K562 (cell line): Measurements from ENCODE around the gene SCTR. TPM values are rescaled to one million over a fixed set of nuclear protein-coding genes. Genes with fewer than 3 reads are reported as not detected.
A peak's percentile ranks its signal among the peaks of the same experiment; 100 is the strongest.

ENCODE experiments used
- CTBP1 ChIP-seq: fragments of 450-650 bp; IDR thresholded peaks from 2 replicates; pipeline ENCODE4 v1.6.1; 2016; ENCODE audit warnings: borderline replicate concordance
- EHMT2 ChIP-seq: fragments of 450-650 bp; IDR thresholded peaks from 2 replicates; pipeline ENCODE4 v1.6.1; 2018; ENCODE audit warnings: antibody characterized with exemption
- ERF ChIP-seq: fragments of 450-650 bp; formaldehyde crosslinking; IDR thresholded peaks from 2 replicates; pipeline ENCODE4 v1.4.0; 2020; ENCODE audit warnings: mild to moderate bottlenecking, mixed read lengths
- FUS ChIP-seq: fragments of 200-400 bp; formaldehyde crosslinking; optimal IDR thresholded peaks from 2 replicates; pipeline ENCODE3; 2017; ENCODE audit warnings: low read depth, low read length
- HLTF ChIP-seq: fragments of 450-650 bp; IDR thresholded peaks from 2 replicates; pipeline ENCODE4 v1.6.1; 2016
- MTF1 ChIP-seq: fragments of 250-450 bp; sonication (Bioruptor Pico); IDR thresholded peaks from 2 replicates; pipeline ENCODE4 v1.9.0; 2021; ENCODE audit warnings: moderate library complexity, mild to moderate bottlenecking, inconsistent platforms, borderline replicate concordance
- NCOA2 ChIP-seq, 2 experiments: fragments of 450-650 bp; IDR thresholded peaks; 2 replicates each; pipeline ENCODE4 v1.6.1; 2018; ENCODE audit warnings: mild to moderate bottlenecking in 2 of 2, moderate library complexity in 1 of 2; ENCODE audit not compliant: partially characterized antibody in 2 of 2
- POLR2A ChIP-seq: fragments of 450-650 bp; conservative IDR thresholded peaks from 2 replicates; pipeline ENCODE4 v1.6.1; 2016
- REST ChIP-seq, 2 experiments: fragments of 450-650 bp; formaldehyde crosslinking in 1 of 2; IDR thresholded peaks; 2 replicates each; pipeline versions ENCODE4 v1.4.0 to v1.6.1; 2014 to 2020; ENCODE audit warnings: mild to moderate bottlenecking in 2 of 2, borderline replicate concordance in 1 of 2, low read depth in 1 of 2
- SIN3B ChIP-seq: fragments of 450-650 bp; IDR thresholded peaks from 2 replicates; pipeline ENCODE4 v1.6.1; 2017; ENCODE audit warnings: low read depth, mild to moderate bottlenecking, moderate library complexity
- TRIM24 ChIP-seq, 2 experiments: fragments of 450-650 bp; IDR thresholded peaks; 2 replicates each; pipeline ENCODE4 v1.6.1; 2016
- ZNF197 ChIP-seq: fragments of 200-800 bp; sonication (Bioruptor generic); IDR thresholded peaks from 2 replicates; pipeline ENCODE4 v1.6.1; 2016; ENCODE audit warnings: low read depth, missing genetic modification characterization, missing compliant biosample characterization
- polyA plus RNA-seq, 8 experiments: library from polyadenylated mRNA; depleted of rRNA in 4 of 8; stranded (reverse) in 5 of 8; unstranded in 3 of 8; fragments of >200 nt; fragmentation: Nextera tagmentation in 2 of 8; fragmentation: Illumina TruSeq in 1 of 8; extraction: Ambion mirVana in 2 of 8; extraction: Trizol in 1 of 8; gene quantifications; 2 replicates each; pipeline versions ENCODE4 v1.2.1 to v1.2.3, GENCODE V29; 2011 to 2014; ENCODE audit warnings: inconsistent platforms in 1 of 8, missing spikeins in 1 of 8
- total RNA-seq, 7 experiments: library from RNA; depleted of rRNA in 6 of 7; stranded (reverse); fragments of >200 nt in 6 of 7; fragmentation: Illumina TruSeq in 2 of 7; extraction: Trizol in 2 of 7; gene quantifications; 2 replicates each; pipeline versions ENCODE4 v1.2.1 to v1.2.3, GENCODE V29; 2011 to 2021; ENCODE audit warnings: low replicate concordance in 1 of 7
- TF ChIP-seq, protein P1 (sequence below), 2 experiments: fragments of 450-650 bp; conservative IDR thresholded peaks; 2 replicates each; pipeline ENCODE4 v1.6.1; 2017; ENCODE audit warnings: mild to moderate bottlenecking in 2 of 2, moderate library complexity in 2 of 2
- TF ChIP-seq, protein P2 (sequence below), 2 experiments: IDR thresholded peaks in 1 of 2; conservative IDR thresholded peaks in 1 of 2; 2 replicates each; pipeline ENCODE4 v1.6.1; 2016; ENCODE audit warnings: low read depth in 2 of 2, mild to moderate bottlenecking in 1 of 2, missing compliant biosample characterization in 1 of 2, missing genetic modification characterization in 1 of 2, moderate library complexity in 1 of 2

The SCTR gene
- total and polyA plus RNA-seq, 9 of the 15 experiments (the other 6 are each of a cell fraction or from before 2014, with no cell fraction given) = not detected

- TF ChIP-seq, protein P1, sequence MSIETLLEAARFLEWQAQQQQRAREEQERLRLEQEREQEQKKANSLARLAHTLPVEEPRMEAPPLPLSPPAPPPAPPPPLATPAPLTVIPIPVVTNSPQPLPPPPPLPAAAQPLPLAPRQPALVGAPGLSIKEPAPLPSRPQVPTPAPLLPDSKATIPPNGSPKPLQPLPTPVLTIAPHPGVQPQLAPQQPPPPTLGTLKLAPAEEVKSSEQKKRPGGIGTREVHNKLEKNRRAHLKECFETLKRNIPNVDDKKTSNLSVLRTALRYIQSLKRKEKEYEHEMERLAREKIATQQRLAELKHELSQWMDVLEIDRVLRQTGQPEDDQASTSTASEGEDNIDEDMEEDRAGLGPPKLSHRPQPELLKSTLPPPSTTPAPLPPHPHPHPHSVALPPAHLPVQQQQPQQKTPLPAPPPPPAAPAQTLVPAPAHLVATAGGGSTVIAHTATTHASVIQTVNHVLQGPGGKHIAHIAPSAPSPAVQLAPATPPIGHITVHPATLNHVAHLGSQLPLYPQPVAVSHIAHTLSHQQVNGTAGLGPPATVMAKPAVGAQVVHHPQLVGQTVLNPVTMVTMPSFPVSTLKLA (conservative IDR thresholded peaks at IDR 0.05) = peak; percentile 63 to 83; a peak in 3 of 4 replicates
- no peak for TF ChIP-seq MTF1 (CRISPR knock-in tag)
- TF ChIP-seq FUS = peak; percentile 20
- no peak for TF ChIP-seq EHMT2
- peak in 1 of 2 experiments; percentile 46; a peak in 1 of 4 replicates for TF ChIP-seq TRIM24 (IDR thresholded peaks at IDR 0.05)
- TF ChIP-seq NCOA2 (IDR thresholded peaks at IDR 0.05; ENCODE audit: partially characterized antibody in 2 of 2) = no peak
- TF ChIP-seq, protein P2, sequence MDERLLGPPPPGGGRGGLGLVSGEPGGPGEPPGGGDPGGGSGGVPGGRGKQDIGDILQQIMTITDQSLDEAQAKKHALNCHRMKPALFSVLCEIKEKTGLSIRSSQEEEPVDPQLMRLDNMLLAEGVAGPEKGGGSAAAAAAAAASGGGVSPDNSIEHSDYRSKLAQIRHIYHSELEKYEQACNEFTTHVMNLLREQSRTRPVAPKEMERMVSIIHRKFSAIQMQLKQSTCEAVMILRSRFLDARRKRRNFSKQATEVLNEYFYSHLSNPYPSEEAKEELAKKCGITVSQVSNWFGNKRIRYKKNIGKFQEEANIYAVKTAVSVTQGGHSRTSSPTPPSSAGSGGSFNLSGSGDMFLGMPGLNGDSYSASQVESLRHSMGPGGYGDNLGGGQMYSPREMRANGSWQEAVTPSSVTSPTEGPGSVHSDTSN (CRISPR knock-in tag; IDR thresholded peaks at IDR 0.05; ENCODE audit: low read depth) = peak; percentile 67
- TF ChIP-seq, protein P2 (tag; conservative IDR thresholded peaks at IDR 0.05; ENCODE audit: low read depth) = peak; percentile 89
- TF ChIP-seq CTBP1 = peak; percentile 69; the same call in 1 of the 2 replicates
- TF ChIP-seq REST (IDR thresholded peaks at IDR 0.05; ENCODE audit: borderline replicate concordance) = peak; percentile 95
- no peak; the same call in 1 of the 2 replicates for TF ChIP-seq REST (CRISPR knock-in tag; IDR thresholded peaks at IDR 0.05; ENCODE audit: low read depth)
- 0 out of 2 replicates have a peak, but pooled peaks have one; percentile 22 for TF ChIP-seq HLTF
- TF ChIP-seq ZNF197 (CRISPR knock-in tag) = no peak
- peak; percentile 61; the same call in 1 of the 2 replicates for TF ChIP-seq SIN3B
- TF ChIP-seq POLR2A = 0 out of 2 replicates have a peak, but pooled peaks have one; percentile 26
- 0 out of 2 replicates have a peak, but pooled peaks have one; percentile 57 for TF ChIP-seq ERF
Measured at GRCh38 chr2:119544075-119544938, 20.0 kb upstream of the SCTR start, which contains the start of gene CFAP221 (continued).
